IPS-18a (cell line): ENCODE measurements around the gene TACR2.

ENCODE experiments used
- H3K27ac ChIP-seq: one replicate; pipeline ENCODE4 v1.5.1; 2013; ENCODE audit warnings: low read length
- H3K27me3 ChIP-seq: one replicate; pipeline ENCODE4 v1.6.1; 2013; ENCODE audit warnings: mild to moderate bottlenecking, low read length; ENCODE audit not compliant: control insufficient read depth, insufficient read depth
- H3K36me3 ChIP-seq: one replicate; pipeline ENCODE4 v1.6.1; 2013; ENCODE audit warnings: low read depth, low read length; ENCODE audit not compliant: control insufficient read depth
- H3K4me1 ChIP-seq: one replicate; pipeline ENCODE4 v1.6.1; 2013; ENCODE audit warnings: low read depth, low read length; ENCODE audit not compliant: control insufficient read depth
- H3K4me3 ChIP-seq: one replicate; pipeline ENCODE4 v1.5.1; 2013; ENCODE audit warnings: low read length
- H3K9ac ChIP-seq: one replicate; pipeline ENCODE4 v1.6.1; 2013; ENCODE audit warnings: mild to moderate bottlenecking, low read length, moderate library complexity
- H3K9me3 ChIP-seq: one replicate; pipeline ENCODE4 v1.6.1; 2013; ENCODE audit warnings: low read depth, low read length; ENCODE audit not compliant: control insufficient read depth

Gene TACR2

DNA sequence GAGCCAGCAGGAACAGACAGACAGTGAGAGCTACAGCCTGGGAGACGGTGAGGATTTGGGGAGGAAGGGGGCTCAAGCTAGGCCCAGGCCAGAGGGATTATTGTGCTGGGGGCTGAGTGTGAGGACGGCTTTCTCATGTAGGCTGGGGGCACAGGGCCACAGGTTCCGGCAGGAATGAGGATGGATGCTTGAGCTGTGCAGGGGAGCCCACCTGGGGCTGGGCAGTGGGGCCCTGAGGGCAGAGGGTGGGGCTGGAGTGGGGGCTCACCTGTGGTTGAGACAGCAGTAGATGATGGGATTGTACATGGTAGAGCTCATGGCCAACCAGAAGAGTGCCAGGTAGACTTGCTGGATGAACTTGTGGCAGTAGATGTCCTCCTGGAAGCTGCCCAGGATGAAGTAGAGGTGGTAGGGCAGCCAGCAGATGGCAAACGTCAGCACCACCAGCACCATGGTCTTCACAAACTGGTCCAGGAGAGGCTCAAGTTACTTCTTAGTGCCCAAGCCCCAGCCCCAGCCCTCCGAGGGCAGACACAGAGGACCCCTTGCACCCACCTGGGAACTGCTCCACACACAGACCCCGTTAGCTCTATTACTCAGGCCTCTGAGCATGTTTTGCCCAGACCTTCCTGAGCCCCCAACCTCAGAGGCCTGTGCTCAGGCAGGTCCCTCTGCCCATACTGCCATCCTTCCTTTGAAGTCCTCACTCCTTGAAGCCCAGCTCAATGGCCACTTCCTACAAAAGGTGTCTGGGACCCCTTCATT lies 9.7 kb downstream of the TACR2 start:
- H3K4me3 ChIP-seq, result no peak overlapping the region
- peaks cover 5% of the 10 kb centered on the region for H3K27me3 ChIP-seq
- no peak overlapping the region for H3K9ac ChIP-seq
- no peak overlapping the region for H3K27ac ChIP-seq
- no peaks in the 10 kb centered on the region for H3K36me3 ChIP-seq
- H3K9me3 ChIP-seq, result no peaks in the 10 kb centered on the region
- H3K4me1 ChIP-seq, result peaks cover 9% of the 10 kb centered on the region

DNA sequence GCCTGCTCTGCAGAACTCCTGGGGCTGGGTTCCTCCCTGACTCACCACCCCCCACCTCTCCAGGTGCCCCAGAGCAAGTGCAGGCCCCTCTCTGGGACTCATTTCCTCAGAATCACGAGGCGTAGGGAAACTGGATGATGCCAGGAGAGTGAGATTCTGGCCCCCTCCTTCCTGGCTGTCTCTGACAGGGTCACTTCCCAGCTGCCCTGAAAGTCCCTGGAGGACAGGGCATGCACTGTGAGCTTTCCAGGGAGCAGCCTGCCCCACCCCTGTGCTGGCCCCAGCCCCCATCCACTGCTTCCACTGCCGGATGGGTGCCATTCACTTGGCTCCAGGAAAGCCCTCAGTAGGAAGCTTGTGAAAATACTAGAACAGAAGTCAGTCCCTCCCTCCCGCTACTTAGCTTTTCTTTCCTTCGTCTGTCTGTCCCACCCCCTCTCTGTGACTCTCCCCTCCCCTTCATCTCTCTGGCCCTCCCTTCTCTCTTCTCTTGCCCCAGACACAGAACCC lies 10.4 kb downstream of the TACR2 start:
- H3K27ac ChIP-seq, result no peak overlapping the region
- H3K9ac ChIP-seq, result no peak overlapping the region

DNA sequence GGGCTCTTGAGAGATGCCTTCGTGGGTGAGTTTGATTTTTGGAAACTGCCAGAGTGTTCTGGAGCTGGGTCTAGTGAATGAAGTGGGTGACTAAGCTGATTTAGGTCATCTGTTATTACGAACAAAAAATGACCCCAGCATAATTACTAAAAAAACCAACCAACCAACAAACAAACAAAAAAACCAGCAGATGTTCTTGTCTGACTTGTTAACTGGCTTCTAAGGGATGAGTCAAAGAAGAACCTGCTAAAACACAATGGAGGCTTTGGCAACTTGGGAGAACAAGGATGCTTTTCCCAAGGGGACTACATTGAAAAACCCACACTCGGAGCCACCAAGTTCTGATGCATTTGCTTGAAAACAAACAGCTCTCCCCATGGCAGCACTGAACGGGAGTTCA lies 11.5 kb downstream of the TACR2 start:
- H3K27ac ChIP-seq, result no peak overlapping the region
- H3K4me3 ChIP-seq, result no peak overlapping the region
- no peaks in the 10 kb centered on the region for H3K9me3 ChIP-seq

More for the DNA sequence above, 10.4 kb downstream of the TACR2 start:
- H3K9me3 ChIP-seq, result no peaks in the 10 kb centered on the region
- H3K4me1 ChIP-seq, result peaks cover 9% of the 10 kb centered on the region
- no peak overlapping the region for H3K4me3 ChIP-seq
- H3K27me3 ChIP-seq, result peaks cover 5% of the 10 kb centered on the region
- peaks cover 4% of the 10 kb centered on the region for H3K36me3 ChIP-seq

DNA sequence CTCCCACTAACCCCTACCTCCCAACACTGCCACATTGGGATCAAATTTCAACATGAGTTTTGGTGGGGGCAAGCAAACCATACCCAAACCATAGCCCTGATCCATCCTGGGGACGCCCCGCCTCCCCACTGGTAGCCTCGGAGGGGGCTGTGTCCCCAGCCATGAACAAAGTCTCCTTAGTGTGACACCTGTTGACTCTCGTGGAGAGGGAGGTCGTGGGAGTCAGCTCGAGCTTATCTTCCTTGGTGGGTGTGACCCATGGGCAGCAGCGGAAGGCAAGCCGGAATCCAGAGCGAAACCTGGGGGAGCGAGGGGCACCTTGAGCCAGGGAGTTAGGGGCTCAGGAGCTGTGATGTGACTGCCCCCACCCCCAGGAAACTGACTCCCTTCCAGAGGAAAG lies 11.9 kb downstream of the TACR2 start:
- Histone ChIP-seq H3K36me3 (peaks cover 15% of the 10 kb centered on the region), H3K9me3 (no peaks in the 10 kb centered on the region), H3K27ac (no peak overlapping the region), H3K27me3 (peaks cover 5% of the 10 kb centered on the region), H3K4me1 (peaks cover 9% of the 10 kb centered on the region), H3K9ac (no peak overlapping the region), H3K4me3 (no peak overlapping the region)

More for the DNA sequence above, 11.5 kb downstream of the TACR2 start:
- H3K27me3 ChIP-seq, result peaks cover 5% of the 10 kb centered on the region
- H3K36me3 ChIP-seq, result peaks cover 14% of the 10 kb centered on the region
- no peak overlapping the region for H3K9ac ChIP-seq
- peaks cover 9% of the 10 kb centered on the region for H3K4me1 ChIP-seq

DNA sequence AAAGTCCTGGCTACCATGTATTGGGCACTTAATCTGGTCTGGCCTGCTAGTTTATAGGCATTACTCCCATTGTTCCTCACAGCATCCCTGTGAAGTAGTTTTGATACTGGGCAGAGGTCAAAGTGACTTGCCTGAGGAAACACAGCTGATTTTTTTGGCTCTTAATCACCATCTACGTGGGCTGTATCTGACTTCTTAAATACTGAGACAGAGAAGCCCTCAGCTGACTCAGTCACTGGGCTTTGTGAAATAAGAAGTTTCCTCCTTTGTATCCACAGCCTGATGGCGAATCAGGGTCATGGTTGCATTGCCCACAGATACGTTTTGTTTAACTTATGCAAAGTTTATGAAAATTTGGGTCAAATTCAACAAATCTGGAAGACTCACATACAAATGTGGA lies 13.2 kb downstream of the TACR2 start:
- H3K9ac ChIP-seq, result no peak overlapping the region
- H3K27me3 ChIP-seq, result no peaks in the 10 kb centered on the region
- H3K27ac ChIP-seq, result no peak overlapping the region
- H3K4me3 ChIP-seq, result no peak overlapping the region
- H3K4me1 ChIP-seq, result peaks cover 9% of the 10 kb centered on the region
- no peaks in the 10 kb centered on the region for H3K9me3 ChIP-seq
- peaks cover 19% of the 10 kb centered on the region for H3K36me3 ChIP-seq

DNA sequence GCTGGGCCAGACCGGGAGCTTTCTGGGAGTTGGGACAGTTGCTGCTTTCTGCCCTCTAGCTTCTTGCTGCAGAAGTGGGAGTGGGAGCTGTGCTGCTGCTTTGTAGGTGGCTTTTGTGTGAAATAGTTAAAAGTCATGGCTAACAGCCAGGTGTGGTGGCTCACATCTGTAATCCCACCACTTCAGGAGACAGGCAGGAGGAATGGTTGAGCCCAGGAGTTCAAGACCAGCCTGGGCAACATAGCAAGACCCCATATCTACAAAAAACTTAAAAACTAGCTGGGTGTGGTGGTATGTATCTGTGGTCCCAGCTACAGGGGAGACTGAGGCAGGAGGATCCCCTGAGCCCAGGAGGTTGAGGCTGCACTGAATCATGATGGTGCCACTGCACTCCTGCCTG lies 13.7 kb downstream of the TACR2 start:
- Histone ChIP-seq H3K4me3 (no peak overlapping the region), H3K4me1 (peaks cover 9% of the 10 kb centered on the region), H3K9ac (no peak overlapping the region), H3K27ac (no peak overlapping the region), H3K27me3 (no peaks in the 10 kb centered on the region), H3K9me3 (no peaks in the 10 kb centered on the region), H3K36me3 (peaks cover 22% of the 10 kb centered on the region)

DNA sequence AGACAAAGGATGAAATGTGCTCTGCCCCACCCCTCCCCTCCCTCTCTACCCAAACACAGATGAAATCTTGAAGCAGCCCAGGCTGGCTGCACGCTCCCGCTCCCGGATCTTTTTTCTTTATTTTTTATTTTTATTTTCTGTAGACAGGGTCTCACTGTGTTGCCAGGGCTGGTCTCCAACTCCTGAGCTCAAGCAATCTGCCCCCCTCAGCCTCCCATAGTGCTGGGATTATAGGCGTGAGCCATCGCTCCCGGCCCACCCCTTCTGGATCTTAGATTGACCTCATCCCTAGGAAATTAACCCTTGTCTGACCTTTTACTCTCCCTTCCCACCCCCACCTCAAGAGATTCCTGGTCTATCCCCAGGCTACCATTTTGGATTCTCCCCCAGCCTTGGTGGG lies 14.3 kb downstream of the TACR2 start:
- no peak overlapping the region for H3K9ac ChIP-seq
- no peak overlapping the region for H3K27ac ChIP-seq
- peaks cover 9% of the 10 kb centered on the region for H3K4me1 ChIP-seq
- no peak overlapping the region for H3K4me3 ChIP-seq
- H3K9me3 ChIP-seq, result no peaks in the 10 kb centered on the region
- H3K27me3 ChIP-seq, result no peaks in the 10 kb centered on the region
- peaks cover 24% of the 10 kb centered on the region for H3K36me3 ChIP-seq

DNA sequence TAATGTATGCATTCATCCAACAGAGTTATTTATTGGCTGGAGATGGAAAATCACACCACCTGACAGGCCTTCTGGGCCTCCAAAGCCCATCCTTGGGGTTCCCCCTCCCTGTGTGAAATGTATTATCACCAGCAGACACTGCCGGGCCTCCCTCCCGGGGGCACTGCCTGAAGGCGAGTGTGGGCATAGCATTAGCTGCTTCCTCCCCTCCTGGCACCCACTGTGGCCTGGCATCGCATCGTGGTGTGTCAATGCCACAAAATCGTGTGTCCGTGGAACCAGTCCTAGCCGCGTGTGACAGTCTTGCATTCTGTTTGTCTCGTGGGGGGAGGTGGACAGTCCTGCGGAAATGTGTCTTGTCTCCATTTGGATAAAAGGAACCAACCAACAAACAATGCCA lies 15.3 kb downstream of the TACR2 start:
- H3K4me1 ChIP-seq, result peaks cover 6% of the 10 kb centered on the region
- no peak overlapping the region for H3K4me3 ChIP-seq
- no peaks in the 10 kb centered on the region for H3K9me3 ChIP-seq
- peaks cover 28% of the 10 kb centered on the region for H3K36me3 ChIP-seq
- no peak overlapping the region for H3K9ac ChIP-seq
- no peak overlapping the region for H3K27ac ChIP-seq
- no peaks in the 10 kb centered on the region for H3K27me3 ChIP-seq

DNA sequence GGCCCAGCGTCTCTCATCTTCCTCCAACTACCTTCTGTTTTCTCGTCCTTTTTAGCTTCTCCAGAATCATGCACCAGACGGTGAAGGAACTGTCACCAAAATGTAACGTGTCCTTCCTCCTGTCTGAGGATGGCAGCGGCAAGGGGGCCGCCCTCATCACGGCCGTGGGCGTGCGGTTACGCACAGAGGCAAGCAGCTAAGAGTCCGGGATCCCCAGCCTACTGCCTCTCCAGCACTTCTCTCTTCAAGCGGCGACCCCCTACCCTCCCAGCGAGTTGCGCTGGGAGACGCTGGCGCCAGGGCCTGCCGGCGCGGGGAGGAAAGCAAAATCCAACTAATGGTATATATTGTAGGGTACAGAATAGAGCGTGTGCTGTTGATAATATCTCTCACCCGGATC lies 15.8 kb downstream of the TACR2 start:
- no peaks in the 10 kb centered on the region for H3K27me3 ChIP-seq
- no peak overlapping the region for H3K9ac ChIP-seq
- H3K4me1 ChIP-seq, result peaks cover 1% of the 10 kb centered on the region
- H3K9me3 ChIP-seq, result no peaks in the 10 kb centered on the region
- peaks cover 28% of the 10 kb centered on the region for H3K36me3 ChIP-seq
- no peak overlapping the region for H3K27ac ChIP-seq
- H3K4me3 ChIP-seq, result no peak overlapping the region

DNA sequence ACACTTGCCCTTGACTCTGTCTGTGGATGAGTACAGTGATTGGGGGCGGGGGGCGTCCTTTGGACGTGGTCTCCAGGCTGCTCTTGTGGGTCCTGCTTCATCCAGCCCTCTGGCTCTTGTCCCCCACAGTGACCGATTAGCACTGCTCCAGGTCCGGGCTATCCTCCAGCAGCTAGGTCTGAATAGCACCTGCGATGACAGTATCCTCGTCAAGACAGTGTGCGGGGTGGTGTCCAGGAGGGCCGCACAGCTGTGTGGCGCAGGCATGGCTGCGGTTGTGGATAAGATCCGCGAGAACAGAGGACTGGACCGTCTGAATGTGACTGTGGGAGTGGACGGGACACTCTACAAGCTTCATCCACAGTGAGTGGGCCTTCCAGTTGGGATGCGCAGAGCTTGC lies 18.3 kb downstream of the TACR2 start:
- H3K27ac ChIP-seq, result no peak overlapping the region
- no peak overlapping the region for H3K9ac ChIP-seq
- H3K9me3 ChIP-seq, result no peaks in the 10 kb centered on the region
- H3K4me3 ChIP-seq, result no peak overlapping the region
- H3K27me3 ChIP-seq, result no peaks in the 10 kb centered on the region
- H3K36me3 ChIP-seq, result peaks cover 32% of the 10 kb centered on the region
- no peaks in the 10 kb centered on the region for H3K4me1 ChIP-seq

DNA sequence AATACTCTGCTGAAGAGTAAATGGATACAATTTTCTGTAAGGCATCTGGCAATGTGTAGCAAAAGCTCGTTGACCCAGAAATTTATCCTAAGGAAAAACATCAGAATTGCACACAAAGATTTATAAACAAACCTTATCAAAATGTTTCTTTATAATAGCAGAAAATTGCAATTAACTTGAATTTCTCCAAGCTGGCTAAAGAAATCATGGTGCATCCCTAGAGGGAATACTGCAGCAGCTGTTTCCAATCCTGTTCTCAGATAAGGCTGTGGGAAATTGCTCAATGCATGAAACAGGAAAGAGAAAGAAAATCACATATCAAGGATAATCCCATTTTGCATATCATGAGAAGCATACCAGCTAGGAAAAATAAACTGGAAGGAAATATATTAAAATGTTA lies 18.7 kb downstream of the TACR2 start:
- no peaks in the 10 kb centered on the region for H3K27me3 ChIP-seq
- no peak overlapping the region for H3K27ac ChIP-seq
- H3K9me3 ChIP-seq, result no peaks in the 10 kb centered on the region
- H3K4me1 ChIP-seq, result no peaks in the 10 kb centered on the region
- H3K4me3 ChIP-seq, result no peak overlapping the region
- peaks cover 32% of the 10 kb centered on the region for H3K36me3 ChIP-seq
- no peak overlapping the region for H3K9ac ChIP-seq

DNA sequence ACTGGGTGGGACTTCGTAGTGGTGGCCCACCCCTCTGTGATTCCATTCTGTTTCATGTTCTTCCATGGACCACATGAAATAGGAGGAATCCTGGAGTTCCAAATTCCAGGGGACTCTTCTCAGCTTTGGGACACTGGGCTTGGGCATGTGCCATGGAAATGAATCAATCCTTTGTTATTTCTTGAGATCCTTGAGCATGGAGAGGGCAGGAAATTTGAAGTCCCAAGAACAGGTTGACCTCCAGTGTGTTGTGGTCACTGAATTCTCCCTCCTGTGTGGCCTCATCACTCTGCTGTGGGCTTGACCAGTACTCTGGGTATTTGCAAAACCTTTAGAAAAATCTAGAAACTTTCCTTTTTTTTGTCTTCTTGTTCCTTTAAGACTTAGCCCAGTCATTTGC lies 22.7 kb downstream of the TACR2 start:
- Histone ChIP-seq H3K4me3 (no peak overlapping the region), H3K9me3 (no peaks in the 10 kb centered on the region), H3K27ac (no peak overlapping the region), H3K36me3 (peaks cover 20% of the 10 kb centered on the region), H3K9ac (no peak overlapping the region), H3K4me1 (peaks cover 21% of the 10 kb centered on the region), H3K27me3 (no peaks in the 10 kb centered on the region)
